ENCODE measurements around the gene S100Z.

DNA sequence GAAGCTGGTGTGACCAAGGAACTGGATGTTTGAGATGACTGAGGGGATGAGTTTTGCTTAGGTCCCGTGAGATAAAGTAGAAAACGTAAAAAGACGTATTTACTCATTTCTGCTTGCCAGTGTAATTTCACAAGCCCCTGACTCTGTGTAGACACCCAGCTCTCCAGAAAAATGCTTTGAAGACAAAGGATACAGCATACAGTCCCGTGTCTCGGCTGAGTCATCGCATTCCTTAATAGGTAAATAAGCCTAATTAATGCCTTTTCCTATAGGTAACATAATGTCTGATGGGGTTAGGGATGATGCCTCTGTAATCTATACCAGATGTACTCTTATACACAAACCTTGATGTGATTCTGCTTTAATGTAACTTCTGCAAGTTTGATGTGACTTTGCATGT is 20.2 kb downstream of the S100Z start:
- TF ChIP-seq GABPA (IDR thresholded peaks at IDR 0.05; ENCODE audit: low read depth): no peak
- TF ChIP-seq, protein P1, sequence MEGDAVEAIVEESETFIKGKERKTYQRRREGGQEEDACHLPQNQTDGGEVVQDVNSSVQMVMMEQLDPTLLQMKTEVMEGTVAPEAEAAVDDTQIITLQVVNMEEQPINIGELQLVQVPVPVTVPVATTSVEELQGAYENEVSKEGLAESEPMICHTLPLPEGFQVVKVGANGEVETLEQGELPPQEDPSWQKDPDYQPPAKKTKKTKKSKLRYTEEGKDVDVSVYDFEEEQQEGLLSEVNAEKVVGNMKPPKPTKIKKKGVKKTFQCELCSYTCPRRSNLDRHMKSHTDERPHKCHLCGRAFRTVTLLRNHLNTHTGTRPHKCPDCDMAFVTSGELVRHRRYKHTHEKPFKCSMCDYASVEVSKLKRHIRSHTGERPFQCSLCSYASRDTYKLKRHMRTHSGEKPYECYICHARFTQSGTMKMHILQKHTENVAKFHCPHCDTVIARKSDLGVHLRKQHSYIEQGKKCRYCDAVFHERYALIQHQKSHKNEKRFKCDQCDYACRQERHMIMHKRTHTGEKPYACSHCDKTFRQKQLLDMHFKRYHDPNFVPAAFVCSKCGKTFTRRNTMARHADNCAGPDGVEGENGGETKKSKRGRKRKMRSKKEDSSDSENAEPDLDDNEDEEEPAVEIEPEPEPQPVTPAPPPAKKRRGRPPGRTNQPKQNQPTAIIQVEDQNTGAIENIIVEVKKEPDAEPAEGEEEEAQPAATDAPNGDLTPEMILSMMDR (IDR thresholded peaks at IDR 0.05; ENCODE audit: insufficient read depth, low read length): no peak
- TF ChIP-seq POLR2AphosphoS5 (IDR thresholded peaks at IDR 0.05; ENCODE audit: low read depth): no peak
- TF ChIP-seq SPI1 (IDR thresholded peaks at IDR 0.05; ENCODE audit: borderline replicate concordance, low read depth): no peak

Data from HL-60 (cell line).